Upper lobe of right lung (tissue), 1 donor: ENCODE data around the gene LHX8. TPM values are rescaled to one million over a fixed set of nuclear protein-coding genes. Genes with fewer than 3 reads are reported as not detected.

ENCODE experiments used
- ATAC-seq: fragments of 200-7000 bp; cut with Tn5 transposase; one replicate; pipeline ENCODE4 v1.9.1; 2020; ENCODE audit warnings: mild to moderate bottlenecking, moderate library complexity
- DNase-seq: peaks from one replicate; pipeline ENCODE4 v3.0.0-alpha.2; 2020
- H3K27ac ChIP-seq: fragments of 200-600 bp; one replicate; pipeline ENCODE4 v1.8.0; 2022
- H3K27me3 ChIP-seq: fragments of 200-600 bp; one replicate; pipeline ENCODE4 v1.8.0; 2022; ENCODE audit warnings: mild to moderate bottlenecking
- H3K36me3 ChIP-seq: fragments of 200-600 bp; one replicate; pipeline ENCODE4 v1.8.0; 2022
- H3K4me1 ChIP-seq: fragments of 200-600 bp; one replicate; pipeline ENCODE4 v1.8.0; 2022
- H3K4me3 ChIP-seq: fragments of 200-600 bp; one replicate; pipeline ENCODE4 v1.8.0; 2022; ENCODE audit warnings: mild to moderate bottlenecking
- H3K9me3 ChIP-seq: fragments of 200-600 bp; one replicate; pipeline ENCODE4 v1.8.0; 2022
- CTCF ChIP-seq: fragments of 200-600 bp; IDR thresholded peaks from one replicate; pipeline ENCODE4 v1.8.0; 2022; ENCODE audit warnings: antibody characterized with exemption
- intact Hi-C: fragments of 100-400 bp; cut with DNase I; formaldehyde crosslinking; loops from one replicate; pipeline ENCODE4 v1.11.0; 2022
- total RNA-seq: library from RNA; stranded (reverse); fragmentation: NEBNext Ultra II Directional; extraction: Animal tissue kit (Norgen Biotek cat#: 25700); gene quantifications from one replicate; pipeline ENCODE4 v1.2.1, GENCODE V29; 2021
- donor health status: DM: no; HTN: yes; CAD: no; lungs with severe emphysema.

LHX8 gene
- total RNA-seq, 1 donor from 2014 or later, result not detected

- intact Hi-C loops, result no loop called here
- no peak for DNase-seq
Measured at GRCh38 chr1:75130865-75131564, 3.2 kb upstream of the LHX8 start.

GRCh38 chr1:75131565-75132241 lies 2.5 kb upstream of the LHX8 start:
- Histone ChIP-seq H3K27me3 (peaks cover 100% of the 10 kb centered on the region), H3K36me3 (no peaks in the 10 kb centered on the region), H3K4me1 (peaks cover 12% of the 10 kb centered on the region), H3K27ac (no peak overlapping the region), H3K9me3 (no peaks in the 10 kb centered on the region), H3K4me3 (no peak overlapping the region)
- ATAC-seq (no peak), DNase-seq (no peak)
- intact Hi-C loops, result no loop called here
- no peak for TF ChIP-seq CTCF

More at GRCh38 chr1:75130865-75131564, 3.2 kb upstream of the LHX8 start:
- ATAC-seq, result no peak
- Histone ChIP-seq H3K4me1 (peaks cover 12% of the 10 kb centered on the region), H3K9me3 (no peaks in the 10 kb centered on the region), H3K4me3 (no peak overlapping the region), H3K27me3 (peaks cover 99% of the 10 kb centered on the region), H3K36me3 (no peaks in the 10 kb centered on the region), H3K27ac (no peak overlapping the region)
- TF ChIP-seq CTCF, result no peak

GRCh38 chr1:75132242-75132811 lies 1.9 kb upstream of the LHX8 start:
- no peak overlapping the region for H3K4me3 ChIP-seq
- intact Hi-C loops, result no loop called here
- no peak overlapping the region for H3K27ac ChIP-seq
- H3K9me3 ChIP-seq, result no peaks in the 10 kb centered on the region
- DNase-seq, result no peak
- TF ChIP-seq CTCF, result no peak
- no peaks in the 10 kb centered on the region for H3K36me3 ChIP-seq
- no peak for ATAC-seq
- H3K27me3 ChIP-seq, result peaks cover 100% of the 10 kb centered on the region
- peaks cover 12% of the 10 kb centered on the region for H3K4me1 ChIP-seq

- intact Hi-C loops, result no loop called here
- DNase-seq, result no peak
Measured at GRCh38 chr1:75132812-75133619, 1.2 kb upstream of the LHX8 start.

More at GRCh38 chr1:75132812-75133619, 1.2 kb upstream of the LHX8 start:
- Histone ChIP-seq H3K27ac (no peak overlapping the region), H3K4me3 (no peak overlapping the region), H3K9me3 (no peaks in the 10 kb centered on the region), H3K36me3 (no peaks in the 10 kb centered on the region), H3K4me1 (peaks cover 12% of the 10 kb centered on the region), H3K27me3 (peaks cover 100% of the 10 kb centered on the region)
- TF ChIP-seq CTCF, result no peak
- no peak for ATAC-seq
